G401 (cell line): ENCODE data around the gene SMIM20. TPM values are rescaled to one million over a fixed set of nuclear protein-coding genes. Genes with fewer than 3 reads are reported as not detected.

Experiments
- DNase-seq: peaks from one replicate; pipeline ENCODE4 v3.0.0-alpha.2; 2015; ENCODE audit warnings: low spot score
- in situ Hi-C: cut with HindIII; loops from 2 replicates; pipeline ENCODE4 v1.10.0; 2016; ENCODE audit warnings: low sequenced_read_pairs, mixed read lengths
- total RNA-seq: library from RNA; depleted of rRNA; stranded (reverse); fragments of >200 nt; shearing (Covaris generic); gene quantifications from 2 replicates; pipeline ENCODE4 v1.2.3, GENCODE V29; 2014; rRNA removed

The SMIM20 gene
- total RNA-seq, 1 experiment from 2014 or later = 111 TPM

- in situ Hi-C loops = no loop called here
- DNase-seq = no peak
These were observed 63.6 kb downstream of the SMIM20 start for GRCh38 chr4:25977397-25978170.

GRCh38 chr4:25978327-25978726 lies 64.3 kb downstream of the SMIM20 start:
- in situ Hi-C loops = no loop called here
- DNase-seq = no peak

Other genes with a start within 250 kb of the SMIM20 start
- gene SEL1L3, start 51.2 kb upstream of the SMIM20 start, total RNA-seq = 133 and 134 TPM in 2 replicates